ENCODE data around the gene DLX3.

Gene DLX3

GRCh38 chr17:49996495-49997300 lies 1.7 kb upstream of the DLX3 start:
- WGBS, 2 donors (ENCODE audit: extremely low coverage in 2 of 2, insufficient read length in 2 of 2, insufficient replicate concordance in 1 of 2): no CpG with 5 or more reads among the region's 58 CpGs
- DNase-seq (ENCODE audit: low spot score): peak; percentile 72
- peak overlapping the region; percentile 75 for H3K9ac ChIP-seq (ENCODE audit: low read depth, low read length, poor library complexity)

GRCh38 chr17:49996121-49996494 lies 1.1 kb upstream of the DLX3 start:
- no peak for DNase-seq (ENCODE audit: low spot score)
- Histone ChIP-seq H2AK5ac (ENCODE audit: low read depth, low read length) (peak overlapping the region; percentile 82), H3K27me3 (ENCODE audit: control insufficient read depth in 3 of 3, insufficient read depth in 3 of 3, low read depth in 1 of 3, low read length in 3 of 3) (peaks cover 21 to 84% (median 69%) of the 10 kb centered on the region in 3 experiments), H2BK5ac (ENCODE audit: low read length) (peak overlapping the region; percentile 6), H3K23ac (ENCODE audit: low read depth, low read length, poor library complexity) (peak overlapping the region; percentile 16), H3K79me1 (ENCODE audit: low read depth, low read length) (no peaks in the 10 kb centered on the region), H4K8ac (ENCODE audit: low read depth, low read length) (peak overlapping the region; percentile 66), H3K27ac (replicated peaks; ENCODE audit: low read length) (no peak overlapping the region), H3K36me3 (replicated peaks in 1 of 2; ENCODE audit: control insufficient read depth in 2 of 2, insufficient read depth in 2 of 2, low read length in 2 of 2) (no peaks in the 10 kb centered on the region), H3K9ac (ENCODE audit: low read depth, low read length, poor library complexity) (peak overlapping the region; percentile 5), H3K14ac (ENCODE audit: low read length) (peak overlapping the region; percentile 67), H2BK120ac (ENCODE audit: low read depth, low read length) (no peak overlapping the region), H3K4ac (ENCODE audit: low read length) (no peak overlapping the region), H3K4me1 (ENCODE audit: control insufficient read depth in 2 of 2, insufficient read depth in 1 of 2, low read depth in 1 of 2, low read length in 2 of 2) (peaks cover 6 to 20% of the 10 kb centered on the region in 2 donors), H2AFZ (ENCODE audit: low read length) (peak overlapping the region; percentile 88), H4K91ac (ENCODE audit: low read depth, low read length, poor library complexity) (no peak overlapping the region), H2BK12ac (ENCODE audit: low read length) (no peak overlapping the region), H3K18ac (ENCODE audit: low read length) (peak overlapping the region; percentile 12), H3K4me2 (ENCODE audit: insufficient read depth, low read length, poor library complexity, severe bottlenecking) (no peak overlapping the region), H2BK15ac (ENCODE audit: low read length) (peak overlapping the region; percentile 77), H3K9me3 (replicated peaks in 1 of 2; ENCODE audit: control insufficient read depth in 2 of 2, insufficient read depth in 1 of 2, low read depth in 1 of 2, low read length in 2 of 2) (peaks cover 8 to 11% of the 10 kb centered on the region in 2 donors), H3K4me3 (ENCODE audit: low read length in 2 of 2) (no peak overlapping the region)
- WGBS, 2 donors (ENCODE audit: extremely low coverage in 2 of 2, insufficient read length in 2 of 2, insufficient replicate concordance in 1 of 2): no CpG with 5 or more reads among the region's 7 CpGs

More at GRCh38 chr17:49996495-49997300, 1.7 kb upstream of the DLX3 start:
- Histone ChIP-seq H3K79me1 (ENCODE audit: low read depth, low read length) (no peaks in the 10 kb centered on the region), H3K14ac (ENCODE audit: low read length) (peak overlapping the region; percentile 76), H3K4ac (ENCODE audit: low read length) (no peak overlapping the region), H2AK5ac (ENCODE audit: low read depth, low read length) (peak overlapping the region; percentile 83), H2BK15ac (ENCODE audit: low read length) (peak overlapping the region; percentile 81), H3K18ac (ENCODE audit: low read length) (peak overlapping the region; percentile 89), H4K91ac (ENCODE audit: low read depth, low read length, poor library complexity) (no peak overlapping the region), H2BK120ac (ENCODE audit: low read depth, low read length) (peak overlapping the region; percentile 40), H3K36me3 (replicated peaks in 1 of 2; ENCODE audit: control insufficient read depth in 2 of 2, insufficient read depth in 2 of 2, low read length in 2 of 2) (no peaks in the 10 kb centered on the region), H3K23ac (ENCODE audit: low read depth, low read length, poor library complexity) (no peak overlapping the region), H3K4me2 (ENCODE audit: insufficient read depth, low read length, poor library complexity, severe bottlenecking) (peak overlapping the region; percentile 69), H2BK12ac (ENCODE audit: low read length) (no peak overlapping the region), H3K4me3 (ENCODE audit: low read length in 2 of 2) (peak overlapping the region in 1 of 2 donors; percentile 61), H3K9me3 (replicated peaks in 1 of 2; ENCODE audit: control insufficient read depth in 2 of 2, insufficient read depth in 1 of 2, low read depth in 1 of 2, low read length in 2 of 2) (peaks cover 8 to 11% of the 10 kb centered on the region in 2 donors), H3K27me3 (ENCODE audit: control insufficient read depth in 3 of 3, insufficient read depth in 3 of 3, low read depth in 1 of 3, low read length in 3 of 3) (peaks cover 21 to 82% (median 69%) of the 10 kb centered on the region in 3 experiments), H3K4me1 (ENCODE audit: control insufficient read depth in 2 of 2, insufficient read depth in 1 of 2, low read depth in 1 of 2, low read length in 2 of 2) (peaks cover 6 to 20% of the 10 kb centered on the region in 2 donors), H2AFZ (ENCODE audit: low read length) (peak overlapping the region; percentile 88), H4K8ac (ENCODE audit: low read depth, low read length) (no peak overlapping the region), H3K27ac (replicated peaks; ENCODE audit: low read length) (no peak overlapping the region), H2BK5ac (ENCODE audit: low read length) (peak overlapping the region; percentile 6)

- peak overlapping the region; percentile 67 for H4K8ac ChIP-seq (ENCODE audit: low read depth, low read length)
- H2BK120ac ChIP-seq (ENCODE audit: low read depth, low read length): peak overlapping the region; percentile 77
- peak overlapping the region; percentile 94 for H2AFZ ChIP-seq (ENCODE audit: low read length)
- H3K9ac ChIP-seq (ENCODE audit: low read depth, low read length, poor library complexity): no peak overlapping the region
- H3K36me3 ChIP-seq (replicated peaks in 1 of 2; ENCODE audit: control insufficient read depth in 2 of 2, insufficient read depth in 2 of 2, low read length in 2 of 2): no peaks in the 10 kb centered on the region
- no peak overlapping the region for H3K4ac ChIP-seq (ENCODE audit: low read length)
- peak overlapping the region; percentile 53 to 63 for H3K4me3 ChIP-seq (ENCODE audit: low read length in 2 of 2)
- no CpG with 5 or more reads among the region's 50 CpGs for WGBS, 2 donors (ENCODE audit: extremely low coverage in 2 of 2, insufficient read length in 2 of 2, insufficient replicate concordance in 1 of 2)
- H2BK5ac ChIP-seq (ENCODE audit: low read length): peak overlapping the region; percentile 63
- H3K9me3 ChIP-seq (replicated peaks in 1 of 2; ENCODE audit: control insufficient read depth in 2 of 2, insufficient read depth in 1 of 2, low read depth in 1 of 2, low read length in 2 of 2): peaks cover 8 to 11% of the 10 kb centered on the region in 2 donors
- DNase-seq (ENCODE audit: low spot score): no peak
- peak overlapping the region; percentile 85 for H2AK5ac ChIP-seq (ENCODE audit: low read depth, low read length)
- no peak overlapping the region for H3K14ac ChIP-seq (ENCODE audit: low read length)
- peak overlapping the region; percentile 88 for H3K4me2 ChIP-seq (ENCODE audit: insufficient read depth, low read length, poor library complexity, severe bottlenecking)
- H3K79me1 ChIP-seq (ENCODE audit: low read depth, low read length): no peaks in the 10 kb centered on the region
- no peak overlapping the region for H4K91ac ChIP-seq (ENCODE audit: low read depth, low read length, poor library complexity)
- H2BK12ac ChIP-seq (ENCODE audit: low read length): peak overlapping the region; percentile 88
- H3K4me1 ChIP-seq (ENCODE audit: control insufficient read depth in 2 of 2, insufficient read depth in 1 of 2, low read depth in 1 of 2, low read length in 2 of 2): peaks cover 6 to 20% of the 10 kb centered on the region in 2 donors
- H3K27ac ChIP-seq (replicated peaks; ENCODE audit: low read length): no peak overlapping the region
- peaks cover 21 to 84% (median 77%) of the 10 kb centered on the region in 3 experiments for H3K27me3 ChIP-seq (ENCODE audit: control insufficient read depth in 3 of 3, insufficient read depth in 3 of 3, low read depth in 1 of 3, low read length in 3 of 3)
- peak overlapping the region; percentile 29 for H3K23ac ChIP-seq (ENCODE audit: low read depth, low read length, poor library complexity)
- H3K18ac ChIP-seq (ENCODE audit: low read length): peak overlapping the region; percentile 95
- peak overlapping the region; percentile 100 for H2BK15ac ChIP-seq (ENCODE audit: low read length)
Measured at GRCh38 chr17:49994085-49995054, 654 bp downstream of the DLX3 start.
